Kasumi-1 (cell line): ENCODE measurements around the gene LARP4B.

ENCODE experiments used
- DNase-seq, 2 experiments: peaks; one replicate each; lab custom pipeline; 2025; lab: John Stamatoyannopoulos, UW

The LARP4B gene

DNA sequence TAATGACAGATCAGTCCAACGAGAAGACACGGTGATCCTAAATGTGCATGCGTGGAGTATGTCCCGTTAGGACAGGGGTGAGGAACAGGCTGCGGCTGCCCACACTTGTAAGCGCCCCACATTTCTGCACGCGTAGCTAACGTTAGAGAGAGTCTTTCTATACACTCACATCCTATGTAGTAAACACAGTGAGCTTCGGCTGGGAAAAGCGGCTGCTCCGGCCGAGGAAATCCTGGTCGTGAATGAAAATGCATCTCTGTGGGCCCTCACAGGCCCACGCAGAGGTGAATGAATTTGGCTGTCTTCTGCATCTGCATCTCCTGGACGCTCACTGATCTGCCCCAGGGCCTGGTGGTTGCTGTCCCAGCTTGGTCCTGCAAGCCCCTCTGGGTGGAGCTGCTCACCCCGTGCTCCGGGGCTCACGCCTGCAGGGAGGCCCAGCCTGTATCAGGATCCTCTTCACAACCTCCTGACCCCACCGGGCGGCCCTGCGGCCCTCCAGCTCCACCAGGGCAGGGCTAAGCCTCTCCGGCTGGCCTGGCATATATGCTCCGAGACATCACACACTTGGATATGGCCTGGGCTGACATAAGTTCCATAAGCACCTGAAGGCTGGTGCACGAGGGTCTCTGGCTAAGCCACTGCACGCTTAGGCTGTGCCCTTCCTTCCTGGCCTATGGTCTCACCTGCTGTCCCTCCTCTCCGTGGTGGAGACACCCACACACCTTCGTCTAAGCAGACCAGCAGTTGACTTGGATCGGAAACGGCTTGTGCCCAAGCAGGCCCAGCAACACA lies 124.1 kb downstream of the LARP4B start:
- DNase-seq: no peak

DNA sequence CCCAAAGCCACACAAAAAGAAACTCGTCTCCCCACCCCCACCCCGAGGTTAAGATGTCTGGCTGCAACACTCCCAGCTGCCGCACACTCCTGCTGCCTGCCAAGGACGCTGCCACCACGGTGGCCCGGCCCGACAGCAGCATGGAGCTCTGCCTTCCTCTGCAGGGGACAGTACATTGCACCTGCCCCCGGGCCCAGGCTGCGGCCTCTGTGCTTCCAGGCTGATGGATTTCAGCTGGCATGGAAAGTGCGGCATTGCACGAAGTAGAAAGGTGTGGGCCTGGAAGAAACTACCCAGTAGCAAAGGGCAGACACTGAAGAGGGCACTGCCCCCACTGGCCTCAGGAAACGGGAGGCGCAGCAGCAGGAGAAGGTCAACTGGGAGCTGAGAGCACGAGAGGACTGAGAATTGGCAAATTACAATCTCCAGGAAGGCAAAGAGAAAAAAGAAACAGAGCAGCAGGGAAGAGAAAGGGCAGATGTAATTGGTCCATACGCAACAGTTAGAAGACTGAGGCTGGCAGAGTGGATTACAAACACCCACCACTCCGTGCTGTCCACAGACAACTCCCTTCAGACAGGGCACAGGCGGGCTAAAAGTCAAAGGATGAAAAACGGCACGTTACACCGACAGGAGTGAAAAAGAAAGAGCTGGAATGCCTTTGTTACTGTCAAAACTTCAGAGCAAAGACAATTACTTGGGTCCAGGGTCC lies 124.9 kb downstream of the LARP4B start:
- DNase-seq: no peak

DNA sequence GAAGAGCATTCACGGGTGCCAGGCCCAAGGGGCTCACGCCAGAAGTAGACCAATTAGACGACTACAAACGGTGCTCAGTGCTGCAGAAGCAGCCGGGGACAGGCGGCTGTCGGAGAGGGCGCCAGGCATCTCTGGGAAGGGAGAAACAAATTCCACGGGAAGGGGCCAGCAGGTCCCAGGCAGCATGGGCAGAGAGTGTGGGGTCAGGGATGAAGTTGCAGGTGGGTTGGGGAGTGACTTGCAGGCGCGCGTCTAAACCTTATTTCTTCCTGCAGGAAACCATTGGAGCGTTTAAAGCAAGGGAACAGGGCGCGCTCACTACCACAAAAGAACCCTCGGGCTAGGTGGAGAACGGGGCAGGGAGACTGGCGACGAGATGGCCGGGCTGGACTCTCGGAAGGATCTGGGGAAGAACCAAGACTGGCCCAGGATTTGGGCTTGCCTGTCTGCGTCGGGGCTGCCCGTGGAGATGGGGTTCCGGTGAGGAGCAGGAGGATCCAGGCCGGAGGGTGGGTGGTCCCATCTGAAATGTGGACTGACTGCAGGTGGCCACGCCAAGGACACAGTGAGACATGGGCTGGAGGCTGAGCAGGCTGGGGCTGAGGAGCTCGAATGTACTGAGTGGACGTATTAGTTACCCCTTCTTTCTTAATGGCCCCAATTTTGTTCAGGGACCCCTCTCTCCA lies 125.7 kb downstream of the LARP4B start:
- no peak for DNase-seq

DNA sequence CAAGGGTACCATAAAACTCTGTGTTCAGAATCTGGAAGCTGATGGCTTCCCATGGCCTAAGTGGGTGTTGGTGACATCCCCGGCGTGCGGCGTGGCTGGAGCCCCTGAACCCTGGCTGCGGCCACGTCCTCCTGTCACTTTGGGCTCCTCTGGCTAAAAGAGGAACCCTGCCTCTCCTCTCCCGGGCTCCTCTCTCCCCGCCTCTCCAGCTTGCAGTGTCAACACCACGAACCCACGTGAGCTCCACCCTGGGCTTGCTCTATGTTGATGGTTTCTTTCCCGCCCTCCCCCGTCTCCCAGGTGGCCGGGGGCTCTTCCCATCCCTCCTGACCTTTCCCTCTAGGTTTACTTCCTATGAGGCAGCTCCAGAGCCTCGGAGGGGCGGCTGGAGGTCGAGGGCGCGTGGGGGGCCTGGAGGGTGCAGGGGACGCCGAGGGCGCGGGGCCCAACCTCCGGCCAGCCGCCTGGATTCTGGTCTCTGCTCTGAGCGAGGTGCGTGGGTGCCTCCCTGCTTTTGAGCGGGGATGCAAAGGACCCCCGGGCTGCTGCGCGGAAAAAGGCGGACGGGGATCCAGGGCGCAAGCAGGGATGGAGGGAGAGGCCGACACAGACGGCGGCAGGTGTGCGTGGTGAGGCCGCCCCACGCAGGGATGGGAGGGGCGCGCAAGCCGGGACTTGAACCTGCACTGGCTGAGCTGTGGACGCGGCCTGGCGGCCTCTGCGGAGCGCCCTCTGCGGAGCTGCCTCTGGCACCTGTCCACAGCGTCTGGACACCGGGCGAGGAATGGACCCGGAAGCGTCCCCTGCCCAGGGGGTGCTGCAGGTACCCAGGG lies 126.5 kb downstream of the LARP4B start:
- DNase-seq: peak; percentile 78 to 84

DNA sequence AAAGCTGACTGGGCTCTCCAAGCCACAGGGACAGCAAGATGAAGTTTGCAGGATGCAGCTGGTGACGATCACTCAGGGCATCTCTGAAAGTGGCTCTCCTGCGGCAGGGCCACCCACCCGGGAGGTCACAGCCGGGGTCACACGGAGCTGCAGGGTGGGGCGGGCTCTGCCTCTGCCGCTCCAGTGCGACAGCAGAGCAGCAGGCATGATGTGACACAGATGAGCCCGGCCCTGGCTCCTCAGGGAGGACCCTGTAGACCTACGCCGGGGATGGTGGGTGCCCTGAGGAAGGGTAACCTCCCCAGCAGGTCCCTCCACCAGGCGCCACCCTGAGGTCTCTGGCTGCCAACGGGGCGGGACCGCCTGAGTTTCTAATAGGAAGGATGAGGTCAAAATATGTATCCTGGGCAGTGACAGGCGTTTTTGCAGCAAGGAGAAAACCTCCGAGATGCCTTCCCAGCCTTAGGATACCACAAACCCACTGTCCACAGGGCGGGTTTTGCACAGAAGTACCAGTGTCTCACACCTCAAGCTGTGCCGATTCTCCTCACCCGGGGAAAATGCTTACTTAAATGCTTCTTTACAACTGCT lies 127.2 kb downstream of the LARP4B start:
- no peak for DNase-seq

- no peak for DNase-seq
These were observed 128.3 kb downstream of the LARP4B start for GRCh38 chr10:803041-803741.

DNA sequence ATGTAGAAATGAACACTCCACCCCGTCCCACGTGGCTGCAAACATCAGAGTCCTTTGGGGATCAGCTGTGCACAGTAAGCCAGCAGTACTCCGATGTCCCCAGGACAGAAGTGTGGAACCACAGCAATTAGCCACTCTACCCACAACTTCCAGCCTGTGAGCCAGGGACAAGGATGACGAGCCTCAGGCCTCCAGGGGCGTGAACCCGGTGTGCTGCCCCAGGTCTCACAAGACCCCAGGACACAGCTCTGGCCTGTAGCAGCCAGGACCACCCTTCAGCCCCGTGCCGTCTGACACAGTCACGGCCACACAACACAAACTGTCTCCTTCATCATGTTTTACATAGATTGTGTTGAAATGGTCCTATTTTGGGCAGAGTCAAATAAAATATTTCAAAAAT lies 129.0 kb downstream of the LARP4B start:
- no peak for DNase-seq

GRCh38 chr10:797179-797578 lies 134.3 kb downstream of the LARP4B start:
- no peak for DNase-seq

- DNase-seq: no peak
These were observed 135.3 kb downstream of the LARP4B start for GRCh38 chr10:796233-796632.

DNA sequence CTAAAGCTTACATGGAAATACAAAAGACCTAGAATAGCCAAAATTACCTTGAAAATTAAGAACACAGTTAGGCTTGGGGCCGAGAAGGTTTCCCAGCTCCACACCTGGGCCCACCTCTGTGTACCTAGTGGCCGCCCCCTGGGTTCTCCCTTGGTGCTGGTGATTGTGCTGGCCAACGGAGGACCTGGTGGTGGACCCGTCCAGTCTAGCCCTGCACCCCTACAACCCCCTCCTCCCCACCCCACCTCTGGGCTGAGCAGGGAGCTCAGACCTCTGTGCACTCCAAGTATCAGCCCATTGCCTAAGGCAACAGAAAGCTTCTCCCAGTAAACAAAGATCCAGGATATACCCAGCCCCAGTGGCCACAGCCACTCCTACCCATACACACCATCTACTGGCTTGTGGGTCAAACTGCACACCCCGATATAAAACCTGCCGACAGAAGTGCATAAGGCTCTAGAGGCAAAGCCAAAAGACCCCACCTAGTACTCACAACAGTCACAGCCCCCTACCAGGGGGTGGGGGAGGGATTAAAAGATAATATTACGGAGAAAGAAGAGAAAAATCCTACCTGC lies 137.0 kb downstream of the LARP4B start:
- DNase-seq: peak; percentile 27 to 54

- DNase-seq: no peak
These were observed 138.8 kb downstream of the LARP4B start for GRCh38 chr10:792792-793100.

DNA sequence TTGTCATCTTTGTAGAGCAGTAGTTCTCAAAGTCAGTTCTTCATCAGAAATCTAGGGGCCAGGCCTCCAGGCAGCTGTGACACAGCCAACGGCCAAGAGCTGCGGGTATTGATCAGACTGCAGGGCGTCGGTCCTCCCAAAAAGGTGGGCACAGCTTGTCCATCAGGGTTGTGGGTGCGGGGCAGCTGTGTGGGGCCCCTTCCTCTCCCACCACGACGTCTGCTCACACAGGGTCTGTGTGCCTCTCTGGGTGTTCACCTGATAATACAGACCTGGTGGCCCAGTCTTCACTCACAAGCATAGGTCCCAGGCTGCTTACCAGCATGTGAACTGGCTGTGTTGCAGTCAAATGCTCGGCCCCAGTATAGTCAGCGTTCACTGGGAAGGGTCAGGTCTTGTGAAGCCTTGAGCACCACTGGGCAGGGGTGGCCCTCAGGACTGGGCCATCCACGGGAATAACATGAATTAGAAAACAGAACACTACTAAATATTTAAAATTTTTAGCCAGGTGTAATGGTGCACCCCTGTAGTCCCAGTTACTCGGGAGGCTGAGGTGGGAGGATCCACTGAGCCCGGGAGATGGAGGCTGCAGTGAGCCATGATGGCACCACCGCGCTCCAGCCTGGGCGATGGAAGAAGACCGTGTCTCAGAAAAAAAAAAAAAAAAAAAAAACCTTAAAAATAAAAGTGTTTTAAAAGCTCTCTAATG lies 139.3 kb downstream of the LARP4B start:
- no peak for DNase-seq

- DNase-seq: no peak
These were observed 139.9 kb downstream of the LARP4B start for GRCh38 chr10:791639-792038.

DNA sequence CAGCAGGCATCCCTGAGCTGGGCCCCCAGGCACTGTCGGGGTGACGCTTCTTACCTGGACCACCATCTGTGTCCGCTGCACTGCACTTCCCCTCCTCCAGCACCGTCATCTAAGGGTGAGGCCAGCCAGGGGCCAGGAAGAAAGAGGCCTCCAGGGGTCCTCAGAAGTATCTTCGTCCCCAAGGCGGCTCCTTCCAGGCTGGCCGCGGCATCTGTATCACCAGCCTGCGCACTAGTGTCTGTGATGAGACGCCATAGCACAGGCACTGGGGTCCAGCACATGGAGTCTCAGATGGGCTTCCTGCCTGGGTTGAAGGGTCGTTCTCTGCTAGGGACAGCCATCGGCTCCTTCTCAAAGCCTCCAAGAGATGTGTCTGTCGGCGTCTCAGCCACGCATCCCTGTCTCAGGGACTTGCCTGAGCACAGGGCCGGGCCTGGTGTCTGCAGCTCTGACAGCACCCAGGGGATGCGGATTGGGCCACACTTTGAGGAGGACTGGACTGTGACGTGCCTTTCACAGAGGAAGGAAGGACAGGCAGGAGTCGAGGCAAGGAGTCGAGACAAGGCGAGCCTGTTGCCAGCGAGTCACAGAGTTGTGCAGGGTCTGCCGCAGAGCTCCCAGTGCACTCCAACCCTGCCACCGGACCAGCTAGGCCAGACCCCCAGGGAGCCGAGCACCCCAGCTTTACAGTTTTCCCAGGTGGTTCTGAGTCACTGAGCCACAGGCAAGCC lies 140.5 kb downstream of the LARP4B start:
- DNase-seq: no peak

DNA sequence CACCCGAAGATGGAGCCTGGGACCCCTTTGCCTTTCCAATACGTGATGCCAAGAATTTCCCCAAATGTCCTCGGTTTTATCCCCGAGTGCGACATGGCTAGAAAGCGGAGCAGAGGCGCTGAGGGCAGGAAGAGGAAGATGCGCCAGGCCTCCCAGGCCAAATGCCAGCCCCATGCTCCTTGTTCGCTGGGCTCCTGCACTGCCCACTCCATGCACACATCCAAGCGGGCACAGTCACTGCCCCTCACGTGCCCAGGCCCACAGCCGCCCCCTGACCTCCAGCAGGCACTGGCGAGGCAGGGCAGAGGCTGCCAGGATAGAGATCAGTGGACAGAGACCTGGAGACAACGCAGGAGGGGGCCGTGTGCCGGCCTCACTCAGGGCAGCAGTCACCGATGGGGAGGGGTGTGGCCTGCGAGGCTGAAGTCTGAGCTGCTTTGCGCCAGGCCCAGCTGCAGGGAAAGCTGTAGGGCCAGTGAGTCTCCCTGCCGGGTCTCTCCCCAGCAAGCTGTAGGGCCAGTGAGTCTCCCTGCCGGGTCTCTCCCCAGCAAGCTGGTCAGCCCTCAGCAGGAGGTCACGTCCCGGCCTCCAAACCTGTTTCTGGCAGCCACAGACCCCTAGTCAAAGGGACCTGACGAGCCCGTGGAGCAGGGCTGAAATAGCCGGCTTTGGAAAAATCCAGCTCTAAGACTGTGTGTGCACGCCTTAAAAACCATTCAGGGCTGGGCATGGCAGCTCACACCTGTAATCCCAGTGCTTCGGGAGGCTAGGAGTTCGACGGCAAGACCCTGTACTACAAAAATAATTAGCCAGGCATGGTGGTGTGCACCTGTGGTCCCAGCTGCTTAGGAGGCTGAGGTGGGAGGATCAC lies 141.4 kb downstream of the LARP4B start:
- DNase-seq: no peak

DNA sequence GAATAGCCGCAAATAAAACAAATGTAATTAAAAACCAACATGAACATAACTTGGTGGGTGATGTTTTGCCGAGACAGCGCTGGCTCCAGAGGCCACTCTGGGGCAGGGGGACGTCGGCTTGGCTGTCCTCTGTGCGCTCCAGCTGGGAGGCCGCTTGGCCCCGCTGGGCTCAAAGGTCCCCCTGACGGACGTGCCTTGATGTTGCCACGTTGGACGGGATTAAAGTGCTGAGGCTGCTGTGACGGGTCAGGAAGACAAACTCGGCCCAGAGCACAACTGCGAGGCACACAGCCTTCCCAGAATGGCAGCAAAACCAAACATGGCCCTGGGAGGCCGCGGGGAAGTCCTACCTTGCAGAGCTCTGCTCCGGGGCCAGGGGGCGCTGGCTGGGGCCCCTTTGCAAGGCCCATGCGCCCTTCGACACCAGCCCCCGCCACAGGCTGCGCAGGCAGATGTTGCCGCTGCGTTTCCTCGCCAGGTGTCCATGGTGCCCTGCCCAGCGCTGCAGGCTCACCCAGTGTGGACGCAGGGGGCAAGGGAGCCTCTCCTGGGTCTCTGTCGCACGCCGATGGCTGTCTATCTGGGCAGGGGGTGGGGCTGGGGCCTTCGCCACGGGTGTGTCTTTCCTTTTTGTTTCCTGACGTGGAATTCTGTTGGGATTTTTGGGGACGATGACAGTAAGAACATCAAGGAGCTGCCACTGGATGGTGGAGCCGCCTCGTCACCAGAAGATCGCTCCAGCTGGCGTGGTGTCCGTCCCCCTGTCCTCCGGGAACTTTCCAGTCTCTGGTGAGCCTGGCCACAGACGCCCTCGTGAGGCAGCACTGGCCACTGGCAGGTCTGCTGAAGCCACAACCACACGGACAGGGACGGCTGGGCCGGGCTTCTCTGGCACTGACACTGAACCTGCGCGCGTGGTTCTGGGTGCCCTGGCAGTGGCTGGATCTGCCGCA lies 142.4 kb downstream of the LARP4B start:
- peak; percentile 55 to 56 for DNase-seq

GRCh38 chr10:787933-788651 lies 143.4 kb downstream of the LARP4B start:
- DNase-seq: no peak
